ENCODE results near the gene PNKP. TPM values are rescaled to one million over a fixed set of nuclear protein-coding genes. Genes with fewer than 3 reads are reported as not detected.

The PNKP gene
- total and polyA plus RNA-seq, 2 of the 8 experiments (the other 6 are each of a cell fraction or from before 2014, with no cell fraction given): 45.8 to 105 TPM

- peak; percentile 44 for TF ChIP-seq KDM4A (IDR thresholded peaks at IDR 0.05; ENCODE audit: low read depth, low read length, severe bottlenecking)
- peak; percentile 29; the same call in 1 of the 2 replicates for TF ChIP-seq SUZ12 (IDR thresholded peaks at IDR 0.05; ENCODE audit: low read length)
- TF ChIP-seq YY1 (IDR thresholded peaks at IDR 0.05; ENCODE audit: low read depth, low read length): peak; percentile 49; the same call in 1 of the 2 replicates
- TF ChIP-seq SP4 (IDR thresholded peaks at IDR 0.05; ENCODE audit: low read length): peak; percentile 33; the same call in 1 of the 2 replicates
- TF ChIP-seq KDM1A (IDR thresholded peaks at IDR 0.05; ENCODE audit: borderline replicate concordance, low read length): no peak
- TF ChIP-seq, protein P1, sequence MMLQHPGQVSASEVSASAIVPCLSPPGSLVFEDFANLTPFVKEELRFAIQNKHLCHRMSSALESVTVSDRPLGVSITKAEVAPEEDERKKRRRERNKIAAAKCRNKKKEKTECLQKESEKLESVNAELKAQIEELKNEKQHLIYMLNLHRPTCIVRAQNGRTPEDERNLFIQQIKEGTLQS (IDR thresholded peaks at IDR 0.05; ENCODE audit: insufficient read depth, low read depth, low read length): no peak
- peak; percentile 93 for TF ChIP-seq BACH1 (IDR thresholded peaks at IDR 0.05; ENCODE audit: low read length)
- TF ChIP-seq EGR1 (IDR thresholded peaks at IDR 0.05; ENCODE audit: borderline replicate concordance, low read depth, low read length): no peak
- TF ChIP-seq ZNF274 (IDR thresholded peaks at IDR 0.05; ENCODE audit: borderline replicate concordance, extremely low read depth, low read length): no peak
Observed at GRCh38 chr19:49866933-49867782, at the start of gene PNKP (continued).

Data from H1 (cell line).